HG03521 (cell line): ENCODE measurements around the gene RHOJ.
"Not testable (repeated sequence)": the region's sequence is repeated elsewhere in the genome, so short reads cannot be mapped to it uniquely, and the experiment has no call there.

Experiments used
- ATAC-seq: cut with Tn5 transposase; IDR thresholded peaks from one replicate; pipeline ENCODE4 v1.9.1; 2021; ENCODE audit warnings: mild to moderate bottlenecking, moderate library complexity; ENCODE audit not compliant: unreplicated experiment

RHOJ gene

DNA sequence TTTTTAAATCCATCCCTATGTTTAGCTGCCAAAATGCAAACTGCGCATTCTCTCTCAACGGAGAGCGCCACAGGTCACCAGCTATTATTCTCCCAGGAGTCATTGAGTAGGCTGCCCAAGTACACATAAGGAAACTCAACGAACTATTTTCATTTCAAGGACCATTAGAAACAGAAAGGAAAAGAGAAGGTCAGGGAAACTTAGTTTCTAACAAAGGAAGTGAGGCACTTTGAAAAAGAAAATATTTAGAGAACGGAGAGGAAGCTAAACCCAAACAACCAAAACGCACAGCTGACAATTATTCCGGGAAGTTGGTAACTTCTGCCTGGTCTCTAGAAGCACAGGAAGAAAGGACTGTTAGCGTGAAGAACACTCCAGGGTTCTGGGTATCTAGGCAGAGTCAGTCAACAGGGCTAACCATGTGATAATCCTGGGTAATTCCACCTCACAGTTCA, 91.0 kb downstream of the RHOJ start:
- no peak for ATAC-seq

DNA sequence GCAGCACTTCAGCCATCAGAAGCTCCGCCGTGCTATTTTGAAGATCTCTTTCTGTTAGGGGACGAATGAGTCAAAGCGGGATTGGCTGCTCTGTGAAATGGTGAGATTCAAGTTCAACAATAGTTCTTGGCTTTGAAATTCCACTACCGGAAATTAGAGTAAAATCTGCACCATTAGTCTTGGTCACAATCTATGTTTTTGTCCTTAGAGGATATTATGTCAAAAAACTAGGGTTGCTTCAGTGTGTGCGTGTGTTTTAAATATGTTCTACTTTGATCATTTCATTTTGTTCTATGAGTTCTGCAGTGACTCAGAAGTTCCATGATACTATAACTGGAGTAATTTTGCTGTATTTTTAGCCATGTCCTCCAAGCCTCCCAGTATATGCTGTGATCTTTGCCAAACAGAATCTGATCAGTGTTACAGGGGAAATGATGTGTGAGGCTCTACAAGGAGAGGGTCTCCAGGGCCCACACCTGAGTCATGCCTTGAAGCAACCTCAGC, 91.9 kb downstream of the RHOJ start:
- ATAC-seq: no peak

- no peak for ATAC-seq
Observed at GRCh38 chr14:63297372-63298063, 93.3 kb downstream of the RHOJ start.

DNA sequence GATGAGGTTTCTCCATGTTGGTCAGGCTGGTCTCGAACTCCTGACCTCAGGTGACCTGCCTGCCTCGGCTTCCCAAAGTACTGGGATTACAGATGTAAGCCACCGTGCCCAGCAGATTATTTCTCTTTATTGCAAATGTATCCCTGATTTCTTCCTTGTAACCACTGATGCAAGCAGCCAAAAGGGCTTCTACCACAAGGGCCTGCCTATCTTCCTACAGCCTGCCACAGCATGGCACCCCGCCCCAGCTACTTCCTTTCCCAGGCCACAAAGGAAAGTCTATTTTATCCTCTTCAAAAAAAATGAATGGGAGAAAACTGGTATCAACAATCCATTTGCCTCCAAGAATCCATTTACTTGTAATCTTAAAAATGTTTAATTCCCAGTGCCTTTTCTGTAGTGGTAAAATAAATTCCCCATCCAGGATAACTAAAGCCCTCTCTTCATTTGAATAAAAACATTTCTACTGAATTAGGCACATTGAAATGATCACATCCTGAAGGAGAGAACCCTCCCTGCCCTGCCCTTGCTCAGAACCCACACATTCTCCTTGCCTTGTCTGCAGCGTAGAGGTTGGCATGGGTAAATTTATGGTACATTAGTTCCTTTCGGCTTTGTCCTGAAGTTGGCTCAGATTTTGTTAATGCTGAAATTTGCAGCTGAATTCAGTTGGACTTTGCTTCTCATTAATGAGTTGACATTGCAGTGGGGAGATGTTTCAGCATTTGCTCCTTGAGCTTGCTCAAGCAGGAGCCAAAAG, 95.3 kb downstream of the RHOJ start:
- no peak for ATAC-seq

DNA sequence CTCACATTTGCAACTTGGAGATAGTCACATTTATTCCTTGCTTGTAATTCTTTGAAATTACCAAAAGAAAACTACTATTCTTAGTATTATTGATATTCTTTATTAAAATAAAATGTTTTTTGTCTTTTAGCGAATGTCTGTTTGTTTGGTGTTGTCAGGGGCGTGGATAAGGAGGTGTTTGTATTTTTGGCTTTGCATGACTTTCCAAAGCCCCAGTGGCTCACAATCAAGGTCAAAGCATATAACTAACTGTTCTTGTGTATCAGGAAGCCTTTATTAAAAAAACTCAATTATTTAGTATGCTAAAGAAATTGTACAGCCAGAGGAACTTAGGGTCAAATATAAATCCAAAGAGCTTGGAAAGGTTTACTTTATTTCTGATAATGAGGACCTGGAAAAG, 96.6 kb downstream of the RHOJ start:
- no peak for ATAC-seq

DNA sequence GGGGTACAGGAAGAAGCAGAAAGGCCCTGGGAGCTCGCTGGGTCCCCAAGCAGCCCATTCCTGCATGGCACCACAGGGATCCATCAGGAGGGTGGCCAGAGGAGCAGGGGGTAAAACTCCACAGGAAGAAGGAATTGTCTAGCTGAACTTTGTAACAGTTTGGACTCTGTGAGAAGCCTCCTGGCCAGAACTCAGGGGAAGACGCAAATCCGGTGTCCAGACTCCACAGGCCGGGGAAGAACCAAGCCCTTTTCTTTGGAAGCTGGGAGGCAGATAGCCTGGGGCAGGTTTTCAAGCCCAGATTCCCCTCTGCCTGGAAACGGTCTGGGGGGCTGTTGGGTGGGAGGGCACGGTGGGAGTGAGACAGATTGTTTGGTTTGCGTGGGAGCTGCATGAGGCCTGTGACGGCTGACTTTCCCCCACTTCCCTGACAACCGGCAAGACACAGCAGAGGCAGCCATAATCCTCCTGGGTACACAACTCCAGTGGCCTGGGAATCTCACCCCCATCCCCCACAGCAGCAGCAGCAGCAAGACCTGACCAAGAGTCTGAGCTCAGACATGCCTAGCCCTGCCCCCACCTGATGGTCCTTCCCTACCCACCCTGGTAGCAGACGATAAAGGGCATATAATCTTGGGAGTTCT, 97.8 kb downstream of the RHOJ start:
- no peak for ATAC-seq

DNA sequence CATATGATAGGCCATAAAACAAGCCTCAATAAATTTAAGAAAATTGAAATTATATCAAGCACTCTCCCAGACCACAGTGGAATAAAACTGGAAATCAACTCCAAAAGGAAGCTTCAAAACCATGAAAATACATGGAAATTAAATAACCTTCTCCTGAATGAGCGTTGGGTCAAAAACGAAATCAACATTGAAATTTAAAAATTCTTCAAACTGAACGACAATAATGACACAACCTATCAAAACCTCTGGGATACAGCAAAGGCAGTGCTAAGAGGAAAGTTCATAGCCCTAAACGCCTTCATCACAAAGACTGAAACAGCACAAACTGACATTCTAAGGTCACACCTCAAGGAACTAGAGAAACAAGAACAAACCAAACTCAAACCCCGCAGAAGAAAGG, 100.2 kb downstream of the RHOJ start:
- not testable (repeated sequence) for ATAC-seq

- ATAC-seq: no peak
Observed at GRCh38 chr14:63308723-63309317, 104.6 kb downstream of the RHOJ start.

DNA sequence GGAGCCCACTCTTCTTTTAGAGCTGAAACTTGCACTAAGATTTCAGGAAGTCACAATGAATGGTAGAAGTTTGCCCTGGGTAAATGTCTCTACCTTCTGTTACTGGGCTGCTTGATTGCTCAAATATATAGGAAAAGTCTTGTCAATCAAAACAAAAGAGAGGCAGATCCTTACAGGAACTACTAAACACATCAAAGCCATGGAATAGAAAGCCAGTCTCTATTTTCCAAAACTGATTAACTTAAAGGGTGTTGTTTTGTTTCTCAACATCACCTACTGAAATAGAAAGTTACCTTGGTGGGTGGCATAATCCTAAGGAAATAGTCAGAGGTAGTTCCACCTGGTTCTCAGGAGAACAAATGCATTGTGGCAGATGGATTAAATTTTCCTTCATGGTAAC, 114.6 kb downstream of the RHOJ start, which contains the start of gene GPHB5:
Gene GPHB5 (minus strand): TSS at position 101 of the 400 bp plus-strand sequence. CDS start 1,086 bp downstream, outside the sequence.
- no peak for ATAC-seq

DNA sequence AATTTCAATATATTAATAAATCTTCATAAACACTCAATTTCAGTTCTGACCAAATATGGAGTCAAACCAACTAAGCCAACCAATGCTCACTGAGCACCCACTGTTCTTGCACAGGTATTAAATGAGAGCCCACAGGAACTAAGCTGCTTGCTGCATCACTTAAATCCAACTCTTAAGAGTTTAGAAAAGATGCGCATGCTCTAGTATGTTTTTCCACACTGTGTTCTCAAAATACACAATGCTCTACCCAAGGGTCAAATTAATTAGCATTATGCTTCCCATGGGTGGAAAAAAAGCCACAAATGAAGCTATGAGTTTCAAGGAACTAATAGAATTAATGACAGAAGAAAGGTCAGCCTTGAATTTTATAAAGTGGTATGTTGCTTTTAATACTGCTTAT, 118.2 kb downstream of the RHOJ start:
- no peak for ATAC-seq

DNA sequence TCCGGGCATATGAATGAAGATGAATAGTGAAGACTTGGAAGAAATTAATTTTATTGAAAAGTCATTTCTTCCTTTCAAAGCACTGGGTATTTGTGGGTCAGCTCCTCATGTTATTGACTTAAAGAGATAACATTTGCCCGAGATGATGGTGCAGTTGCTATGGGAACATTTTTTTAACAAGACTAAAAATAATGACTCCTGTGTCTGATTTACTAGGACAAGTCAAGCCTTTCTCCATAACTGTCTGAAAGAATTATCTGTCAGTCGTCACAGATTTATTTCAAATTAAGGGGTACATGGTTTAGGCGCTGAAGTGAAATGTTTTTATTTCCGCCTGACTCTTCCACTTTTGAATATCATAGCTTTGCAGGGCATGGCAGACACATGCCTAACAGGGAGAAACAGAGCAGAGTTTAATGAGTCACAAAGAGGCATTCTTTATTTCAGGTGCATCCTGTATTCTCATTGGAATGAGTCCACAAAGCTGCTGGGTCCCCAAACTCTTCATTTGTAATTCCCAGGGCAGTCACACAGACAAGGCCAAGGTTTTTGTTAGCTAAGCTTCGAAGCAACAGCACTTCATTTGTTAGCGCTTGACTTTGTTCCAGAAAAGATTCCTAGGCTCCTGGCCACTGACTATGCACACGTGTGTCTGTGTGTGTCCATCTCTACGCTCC, 118.8 kb downstream of the RHOJ start:
- ATAC-seq: no peak

DNA sequence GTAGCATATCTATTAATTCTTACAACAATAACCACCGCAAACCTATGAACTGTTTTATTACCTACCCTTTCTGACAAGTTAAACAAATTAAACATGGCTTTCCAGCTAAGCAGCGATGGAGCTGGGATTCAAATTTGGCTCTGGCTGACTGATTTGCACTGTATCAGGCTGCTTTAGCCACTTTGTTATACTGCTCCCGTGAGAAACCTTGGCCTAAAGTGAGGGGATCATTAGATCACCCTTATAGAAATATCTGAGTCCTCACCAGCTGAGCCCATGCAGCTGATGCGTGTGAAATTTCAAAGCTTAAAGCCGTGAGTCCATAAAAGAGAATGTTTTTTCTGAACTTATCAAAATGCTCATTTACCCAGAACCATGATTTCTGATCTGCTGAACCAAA, 122.6 kb downstream of the RHOJ start:
- no peak for ATAC-seq

DNA sequence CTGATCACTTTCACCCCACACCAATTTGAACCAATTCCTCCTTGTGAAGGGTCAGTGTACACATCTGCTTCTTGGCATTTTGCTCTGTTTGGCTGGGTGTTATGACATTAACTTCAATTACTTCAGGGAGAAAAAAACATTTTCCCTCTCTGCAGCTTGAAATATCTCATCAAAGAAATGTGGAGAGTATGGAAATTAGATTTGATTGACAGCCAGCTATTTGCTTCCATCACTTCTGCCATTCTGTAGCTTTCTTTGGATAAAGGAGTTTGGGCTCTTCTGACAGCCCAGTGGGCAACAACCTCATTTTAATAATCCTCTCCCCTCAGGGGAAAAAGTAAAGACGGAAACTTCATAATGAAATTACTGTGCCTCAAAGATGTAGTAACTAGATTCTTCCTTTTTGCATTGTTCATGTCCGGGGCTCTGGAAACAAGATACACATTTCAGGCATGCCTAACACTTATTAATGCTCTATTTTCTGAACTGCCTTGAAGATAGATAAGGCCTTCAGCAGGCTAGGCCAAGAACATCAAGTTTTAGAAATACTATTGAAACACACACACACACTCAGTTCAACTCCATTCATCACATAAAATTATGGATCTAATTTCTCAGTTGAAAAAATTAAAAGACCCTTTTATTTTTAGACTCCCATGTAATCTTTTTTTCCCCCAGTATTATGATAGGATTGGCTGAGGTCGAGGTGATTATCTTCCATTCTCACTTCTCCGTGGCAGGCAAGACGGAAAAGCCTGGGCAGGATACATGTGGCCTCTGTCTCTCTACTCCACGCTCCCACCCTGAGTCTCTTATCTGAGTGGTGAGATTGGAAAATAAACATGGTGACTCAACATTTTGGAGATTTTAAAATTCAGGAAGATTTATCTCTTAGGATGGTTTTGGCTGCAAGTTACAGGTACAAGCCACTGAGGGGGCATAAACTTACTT, 124.8 kb downstream of the RHOJ start:
- no peak for ATAC-seq

- no peak for ATAC-seq
Observed at GRCh38 chr14:63342371-63342770, 138.1 kb downstream of the RHOJ start.
